Liver (tissue), 9 donors: ENCODE measurements around the gene SLC6A8. TPM values are rescaled to one million over a fixed set of nuclear protein-coding genes. Genes with fewer than 3 reads are reported as not detected.

Experiments
- DNase-seq: peaks from one replicate; pipeline ENCODE4 v3.0.0-alpha.2; 2017; ENCODE audit warnings: low spot score
- H3K27ac ChIP-seq, 2 donors: one replicate each; pipeline ENCODE4 v1.7.0; 2013; ENCODE audit warnings: inconsistent platforms in 2 of 2, low read length in 2 of 2, control low read depth in 1 of 2, low read depth in 1 of 2, mild to moderate bottlenecking in 1 of 2
- H3K27me3 ChIP-seq, 4 donors: one replicate each; pipeline versions ENCODE4 v1.6.1 to v1.7.0; 2013; ENCODE audit warnings: low read length in 3 of 4, inconsistent platforms in 1 of 4, mild to moderate bottlenecking in 1 of 4, moderate library complexity in 1 of 4; ENCODE audit not compliant: control insufficient read depth in 4 of 4, insufficient read depth in 4 of 4
- H3K36me3 ChIP-seq, 4 donors: one replicate each; pipeline versions ENCODE4 v1.6.1 to v1.7.0; 2013; ENCODE audit warnings: low read length in 3 of 4, mild to moderate bottlenecking in 3 of 4, low read depth in 1 of 4, moderate library complexity in 1 of 4; ENCODE audit not compliant: control insufficient read depth in 4 of 4, insufficient read depth in 3 of 4
- H3K4me1 ChIP-seq, 4 donors: one replicate each; pipeline versions ENCODE4 v1.6.1 to v1.7.0; 2013; ENCODE audit warnings: low read length in 3 of 4, mild to moderate bottlenecking in 3 of 4, moderate library complexity in 1 of 4; ENCODE audit not compliant: control insufficient read depth in 4 of 4, insufficient read depth in 4 of 4
- H3K4me3 ChIP-seq, 3 donors: one replicate each; pipeline versions ENCODE4 v1.6.1 to v1.7.0; 2013; ENCODE audit warnings: low read length in 3 of 3, control low read depth in 1 of 3, low read depth in 1 of 3, mild to moderate bottlenecking in 1 of 3
- H3K9ac ChIP-seq, 2 donors: one replicate each; pipeline ENCODE4 v1.7.0; 2013; ENCODE audit warnings: low read length in 2 of 2, mild to moderate bottlenecking in 2 of 2, moderate library complexity in 2 of 2, control low read depth in 1 of 2, low read depth in 1 of 2
- H3K9me3 ChIP-seq, 4 donors: one replicate each; pipeline versions ENCODE4 v1.6.1 to v1.7.0; 2013; ENCODE audit warnings: low read length in 3 of 4; ENCODE audit not compliant: control insufficient read depth in 4 of 4
- ATF3 ChIP-seq: IDR thresholded peaks from 2 replicates; pipeline ENCODE4 v1.6.1; 2016; ENCODE audit warnings: antibody characterized with exemption
- CTCF ChIP-seq: fragments of 150-350 bp; IDR thresholded peaks from 2 replicates; pipeline ENCODE4 v1.5.1; 2017; ENCODE audit warnings: improper control_type of control experiment, low read depth, low read length; ENCODE audit not compliant: missing input control
- EGR1 ChIP-seq, 2 donors: IDR thresholded peaks; 2 replicates each; pipeline ENCODE4 v1.6.1; 2016 to 2018; ENCODE audit warnings: antibody characterized with exemption in 2 of 2, low read depth in 2 of 2
- FOXA2 ChIP-seq: IDR thresholded peaks from 2 replicates; pipeline ENCODE4 v1.6.1; 2016; ENCODE audit warnings: antibody characterized with exemption
- GABPA ChIP-seq, 2 donors: IDR thresholded peaks in 1 of 2; conservative IDR thresholded peaks in 1 of 2; 2 replicates each; pipeline ENCODE4 v1.6.1; 2016; ENCODE audit warnings: antibody characterized with exemption in 2 of 2, mild to moderate bottlenecking in 1 of 2, moderate library complexity in 1 of 2
- HNF4A ChIP-seq, 2 donors: conservative IDR thresholded peaks; 2 replicates each; pipeline ENCODE4 v1.6.1; 2016; ENCODE audit warnings: antibody characterized with exemption in 2 of 2, mild to moderate bottlenecking in 2 of 2
- HNF4G ChIP-seq: IDR thresholded peaks from 2 replicates; pipeline ENCODE4 v1.6.1; 2016; ENCODE audit warnings: antibody characterized with exemption
- MAX ChIP-seq: IDR thresholded peaks from 2 replicates; pipeline ENCODE4 v1.6.1; 2016; ENCODE audit warnings: antibody characterized with exemption
- NR2F2 ChIP-seq: IDR thresholded peaks from 2 replicates; pipeline ENCODE4 v1.6.1; 2016; ENCODE audit warnings: antibody characterized with exemption
- RAD21 ChIP-seq, 2 donors: IDR thresholded peaks; 2 replicates each; pipeline ENCODE4 v1.6.1; 2016; ENCODE audit warnings: antibody characterized with exemption in 2 of 2, mild to moderate bottlenecking in 2 of 2
- RXRA ChIP-seq, 2 donors: IDR thresholded peaks; 2 replicates each; pipeline ENCODE4 v1.6.1; 2017 to 2018; ENCODE audit warnings: antibody characterized with exemption in 2 of 2, mild to moderate bottlenecking in 1 of 2
- SP1 ChIP-seq: IDR thresholded peaks from 2 replicates; pipeline ENCODE4 v1.6.1; 2018; ENCODE audit warnings: antibody characterized with exemption, mild to moderate bottlenecking
- TAF1 ChIP-seq: conservative IDR thresholded peaks from 2 replicates; pipeline ENCODE4 v1.6.1; 2016; ENCODE audit warnings: antibody characterized with exemption, mild to moderate bottlenecking
- YY1 ChIP-seq: IDR thresholded peaks from 2 replicates; pipeline ENCODE4 v1.6.1; 2016; ENCODE audit warnings: antibody characterized with exemption, mild to moderate bottlenecking
- ZBTB33 ChIP-seq: IDR thresholded peaks from 2 replicates; pipeline ENCODE4 v1.6.1; 2016; ENCODE audit warnings: antibody characterized with exemption
- WGBS: extraction: QIAGEN DNeasy Blood & Tissue Kit; methylation state at CpG from one replicate; pipeline ENCODE4 v1.1.7; 2013; 5-methylcytosine and 5-hydroxymethylcytosine counted together
- polyA plus RNA-seq, 2 donors: library from polyadenylated mRNA; stranded (reverse) in 1 of 2; unstranded in 1 of 2; fragments of 200-250 nt in 1 of 2; fragments of >200 nt in 1 of 2; fragmentation: Nextera tagmentation in 1 of 2; extraction: Ambion mirVana in 1 of 2; gene quantifications; one replicate each; pipeline versions ENCODE4 v1.2.1 to v1.2.3, GENCODE V29; 2013 to 2015
- total RNA-seq, 2 donors: library from RNA; depleted of rRNA; stranded (reverse); fragments of >200 nt; gene quantifications; one replicate each; pipeline ENCODE4 v1.2.3, GENCODE V29; 2014
- donor health status: healthy.
- donor health status: healthy.
- donor health status: healthy.
- donor health status: healthy.
- donor health status: healthy.

SLC6A8 gene
- total and polyA plus RNA-seq, 4 donors = 0.25 to 44.4 (median 1.4) TPM

GRCh38 chrX:153671589-153672530, 15.9 kb upstream of the SLC6A8 start:
- Histone ChIP-seq H3K9ac (no peak overlapping the region), H3K4me1 (peaks cover 0 to 2% (median 1%) of the 10 kb centered on the region in 4 donors), H3K27ac (no peak overlapping the region), H3K4me3 (no peak overlapping the region), H3K27me3 (peaks cover 0 to 3% (median 0%) of the 10 kb centered on the region in 4 donors), H3K9me3 (no peaks in the 10 kb centered on the region), H3K36me3 (no peaks in the 10 kb centered on the region)
- TF ChIP-seq GABPA (IDR thresholded peaks at IDR 0.05 in 1 of 2, conservative IDR thresholded peaks at IDR 0.05 in 1 of 2) = no peak
- DNase-seq = no peak
- 88% methylated on average over 27 of the region's 27 CpGs for WGBS

GRCh38 chrX:153672531-153673427, 14.9 kb upstream of the SLC6A8 start:
- 42% methylated on average over 53 of the region's 53 CpGs for WGBS
- H3K9ac ChIP-seq = no peak overlapping the region
- no peak for DNase-seq
- peaks cover 0 to 5% (median 0%) of the 10 kb centered on the region in 4 donors for H3K27me3 ChIP-seq
- no peak overlapping the region for H3K4me3 ChIP-seq
- TF ChIP-seq TAF1 (no peak), FOXA2 (no peak), YY1 (no peak), ATF3 (no peak), CTCF (no peak), RAD21 (IDR thresholded peaks at IDR 0.05) (no peak), HNF4A (conservative IDR thresholded peaks at IDR 0.05) (no peak), SP1 (no peak)
- no peaks in the 10 kb centered on the region for H3K36me3 ChIP-seq
- no peaks in the 10 kb centered on the region for H3K9me3 ChIP-seq
- H3K27ac ChIP-seq = no peak overlapping the region
- H3K4me1 ChIP-seq = peaks cover 0 to 2% (median 1%) of the 10 kb centered on the region in 4 donors

GRCh38 chrX:153673428-153674218, 14.1 kb upstream of the SLC6A8 start, which contains the start of gene PNCK:
TSS of gene PNCK (minus strand) at chrX:153673813. CDS start at chrX:153673076, 737 bp downstream.
- H3K36me3 ChIP-seq = no peaks in the 10 kb centered on the region
- no peak within 1 kb of the TSS for H3K4me3 ChIP-seq
- H3K27ac ChIP-seq = no peak within 1 kb of the TSS
- no peaks in the 10 kb centered on the region for H3K4me1 ChIP-seq
- peaks cover 0 to 5% (median 0%) of the 10 kb centered on the region in 4 donors for H3K27me3 ChIP-seq
- H3K9ac ChIP-seq = no peak within 1 kb of the TSS
- no peak for DNase-seq
- WGBS = 10% methylated on average over 98 of the region's 98 CpGs
- no peaks in the 10 kb centered on the region for H3K9me3 ChIP-seq
- TF ChIP-seq RXRA (IDR thresholded peaks at IDR 0.05) = no peak
- TF ChIP-seq ZBTB33 = no peak
- TF ChIP-seq ATF3 = no peak
- TF ChIP-seq RAD21 (IDR thresholded peaks at IDR 0.05) = no peak
- TF ChIP-seq NR2F2 = no peak
- no peak for TF ChIP-seq TAF1
- no peak for TF ChIP-seq SP1
- no peak for TF ChIP-seq HNF4A (conservative IDR thresholded peaks at IDR 0.05)
- TF ChIP-seq EGR1 (IDR thresholded peaks at IDR 0.05; ENCODE audit: low read depth in 2 of 2) = no peak
- no peak for TF ChIP-seq CTCF
- no peak for TF ChIP-seq GABPA (IDR thresholded peaks at IDR 0.05 in 1 of 2, conservative IDR thresholded peaks at IDR 0.05 in 1 of 2)
- TF ChIP-seq MAX = no peak
- no peak for TF ChIP-seq FOXA2
- no peak for TF ChIP-seq HNF4G
